HEK293 (cell line): ENCODE data around the gene AP1B1.
A peak's percentile ranks its signal among the peaks of the same experiment; 100 is the strongest.

Experiments used
- CTCF ChIA-PET: fragments of 350-600 bp; formaldehyde crosslinking; extraction: SDS; loops from one replicate; lab custom pipeline; 2021; ENCODE audit warnings: antibody characterized with exemption; lab: Yijun Ruan, JAX
- POLR2A ChIA-PET: fragments of 300-600 bp; formaldehyde crosslinking; extraction: SDS; loops from one replicate; lab custom pipeline; 2020; ENCODE audit warnings: antibody characterized with exemption, inconsistent platforms; lab: Yijun Ruan, JAX
- H3K27ac ChIP-seq: fragments of 200-500 bp; sonication (Bioruptor generic); 2 replicates; pipeline ENCODE4 v1.5.1; 2014; ENCODE audit warnings: low read depth, low read length, control low read depth, inconsistent platforms; ENCODE audit errors: extremely low read depth
- H3K36me3 ChIP-seq, 2 experiments: fragments of 200-500 bp in 1 of 2; sonication (Bioruptor generic) in 1 of 2; 1 replicate in 1 of 2; 2 replicates in 1 of 2; pipeline ENCODE4 v1.5.1; 2014 to 2017; ENCODE audit warnings: inconsistent platforms in 2 of 2, low read length in 2 of 2; ENCODE audit not compliant: control insufficient read depth in 2 of 2, insufficient read depth in 1 of 2
- H3K4me1 ChIP-seq: fragments of 200-500 bp; sonication (Bioruptor generic); 2 replicates; pipeline ENCODE4 v1.5.1; 2014; ENCODE audit warnings: mild to moderate bottlenecking, low read length, inconsistent platforms; ENCODE audit not compliant: control insufficient read depth, insufficient read depth
- H3K4me3 ChIP-seq: 2 replicates; pipeline ENCODE4 v1.5.1; 2011; ENCODE audit warnings: low read depth, mild to moderate bottlenecking, control low read depth, low read length, moderate library complexity
- H3K9me3 ChIP-seq: fragments of 200-500 bp; sonication (Bioruptor generic); 2 replicates; pipeline ENCODE4 v1.5.1; 2014; ENCODE audit warnings: low read depth, low read length, inconsistent platforms; ENCODE audit not compliant: control insufficient read depth, insufficient read depth
- GLIS2 ChIP-seq: fragments of 450-650 bp; formaldehyde crosslinking; IDR thresholded peaks from 2 replicates; pipeline ENCODE4 v1.5.1; 2016; ENCODE audit warnings: missing biosample characterization, missing genetic modification characterization
- HOXC10 ChIP-seq: sonication (generic); formaldehyde crosslinking; IDR thresholded peaks from 2 replicates; pipeline ENCODE4 v1.8.1; 2023; ENCODE audit warnings: mild to moderate bottlenecking, missing genetic modification reagents
- KLF17 ChIP-seq: fragments of 450-650 bp; formaldehyde crosslinking; IDR thresholded peaks from 2 replicates; pipeline ENCODE4 v1.5.1; 2016; ENCODE audit warnings: missing biosample characterization, missing genetic modification characterization
- MYNN ChIP-seq: fragments of 450-650 bp; formaldehyde crosslinking; IDR thresholded peaks from 2 replicates; pipeline ENCODE4 v1.5.1; 2016; ENCODE audit warnings: missing biosample characterization, missing genetic modification characterization, borderline replicate concordance
- MZF1 ChIP-seq: fragments of 450-650 bp; formaldehyde crosslinking; IDR thresholded peaks from 2 replicates; pipeline ENCODE4 v1.5.1; 2017; ENCODE audit warnings: missing biosample characterization, missing genetic modification characterization, borderline replicate concordance
- SETDB1 ChIP-seq: IDR thresholded peaks from one replicate; pipeline ENCODE4 v1.6.1; 2017; ENCODE audit warnings: mild to moderate bottlenecking, low read length, moderate library complexity, mixed read lengths; ENCODE audit not compliant: insufficient read length
- SP2 ChIP-seq: fragments of 450-650 bp; formaldehyde crosslinking; IDR thresholded peaks from 2 replicates; pipeline ENCODE4 v1.5.1; 2016; ENCODE audit warnings: missing biosample characterization, missing genetic modification characterization
- WT1 ChIP-seq: fragments of 450-650 bp; formaldehyde crosslinking; IDR thresholded peaks from 2 replicates; pipeline ENCODE4 v1.5.1; 2016; ENCODE audit warnings: missing biosample characterization, missing genetic modification characterization
- ZBTB17 ChIP-seq: fragments of 450-650 bp; formaldehyde crosslinking; IDR thresholded peaks from 2 replicates; pipeline ENCODE4 v1.5.1; 2016; ENCODE audit warnings: missing biosample characterization, missing genetic modification characterization
- ZBTB7A ChIP-seq: fragments of 450-650 bp; formaldehyde crosslinking; IDR thresholded peaks from 2 replicates; pipeline ENCODE4 v1.5.1; 2016; ENCODE audit warnings: low read depth, missing biosample characterization, missing genetic modification characterization
- ZEB2 ChIP-seq: fragments of 450-650 bp; formaldehyde crosslinking; IDR thresholded peaks from 2 replicates; pipeline ENCODE4 v1.5.1; 2016; ENCODE audit warnings: missing biosample characterization, missing genetic modification characterization
- ZFP69B ChIP-seq: fragments of 450-650 bp; formaldehyde crosslinking; IDR thresholded peaks from 2 replicates; pipeline ENCODE4 v1.5.1; 2016; ENCODE audit warnings: missing biosample characterization, missing genetic modification characterization
- ZNF214 ChIP-seq: fragments of 450-650 bp; formaldehyde crosslinking; IDR thresholded peaks from 2 replicates; pipeline ENCODE4 v1.5.1; 2017; ENCODE audit warnings: missing biosample characterization, mild to moderate bottlenecking, missing genetic modification characterization, borderline replicate concordance
- ZNF223 ChIP-seq: fragments of 450-650 bp; formaldehyde crosslinking; IDR thresholded peaks from 2 replicates; pipeline ENCODE4 v1.5.1; 2016; ENCODE audit warnings: missing biosample characterization, missing genetic modification characterization
- ZNF24 ChIP-seq: fragments of 450-650 bp; formaldehyde crosslinking; IDR thresholded peaks from 2 replicates; pipeline ENCODE4 v1.5.1; 2016; ENCODE audit warnings: missing biosample characterization, missing genetic modification characterization
- ZNF26 ChIP-seq: fragments of 450-650 bp; formaldehyde crosslinking; IDR thresholded peaks from 2 replicates; pipeline ENCODE4 v1.5.1; 2016; ENCODE audit warnings: missing biosample characterization, missing genetic modification characterization
- ZNF292 ChIP-seq: fragments of 450-650 bp; formaldehyde crosslinking; IDR thresholded peaks from 2 replicates; pipeline ENCODE4 v1.5.1; 2016; ENCODE audit warnings: low read depth, missing biosample characterization, missing genetic modification characterization, borderline replicate concordance
- ZNF416 ChIP-seq: fragments of 450-650 bp; formaldehyde crosslinking; IDR thresholded peaks from 2 replicates; pipeline ENCODE4 v1.5.1; 2016; ENCODE audit warnings: missing biosample characterization, missing genetic modification characterization
- ZNF529 ChIP-seq: fragments of 450-650 bp; formaldehyde crosslinking; IDR thresholded peaks from 2 replicates; pipeline ENCODE4 v1.5.1; 2017; ENCODE audit warnings: missing genetic modification characterization, missing biosample characterization; ENCODE audit not compliant: insufficient replicate concordance
- ZNF544 ChIP-seq: fragments of 450-650 bp; formaldehyde crosslinking; IDR thresholded peaks from 2 replicates; pipeline ENCODE4 v1.5.0; 2017; ENCODE audit warnings: missing biosample characterization, missing genetic modification characterization
- ZNF548 ChIP-seq: fragments of 450-650 bp; formaldehyde crosslinking; IDR thresholded peaks from 2 replicates; pipeline ENCODE4 v1.5.1; 2016; ENCODE audit warnings: missing biosample characterization, missing genetic modification characterization
- ZNF654 ChIP-seq: fragments of 450-650 bp; formaldehyde crosslinking; IDR thresholded peaks from 2 replicates; pipeline ENCODE4 v1.5.1; 2016; ENCODE audit warnings: low read depth, missing biosample characterization, missing genetic modification characterization
- ZSCAN4 ChIP-seq: fragments of 450-650 bp; formaldehyde crosslinking; IDR thresholded peaks from 2 replicates; pipeline ENCODE4 v1.5.1; 2017; ENCODE audit warnings: missing biosample characterization, missing genetic modification characterization
- ZSCAN5A ChIP-seq: fragments of 450-650 bp; formaldehyde crosslinking; IDR thresholded peaks from 2 replicates; pipeline ENCODE4 v1.5.1; 2016; ENCODE audit warnings: missing biosample characterization, missing genetic modification characterization
- TF ChIP-seq, protein P1 (sequence below): fragments of 450-650 bp; formaldehyde crosslinking; IDR thresholded peaks from 2 replicates; pipeline ENCODE4 v1.5.1; 2016; ENCODE audit warnings: missing biosample characterization, missing genetic modification characterization
- TF ChIP-seq, protein P2 (sequence below): fragments of 450-650 bp; formaldehyde crosslinking; IDR thresholded peaks from 2 replicates; pipeline ENCODE4 v1.5.1; 2017; ENCODE audit warnings: missing biosample characterization, missing genetic modification characterization
- TF ChIP-seq, protein P3 (sequence below): fragments of 450-650 bp; formaldehyde crosslinking; IDR thresholded peaks from 2 replicates; pipeline ENCODE4 v1.5.1; 2016; ENCODE audit warnings: missing biosample characterization, missing genetic modification characterization

The AP1B1 gene

GRCh38 chr22:29300807-29301601 lies 87.4 kb downstream of the AP1B1 start:
- Histone ChIP-seq H3K9me3 (no peaks in the 10 kb centered on the region), H3K27ac (0 out of 2 replicates have a peak overlapping the region, but pooled peaks have one; percentile 13), H3K4me1 (no peaks in the 10 kb centered on the region), H3K4me3 (no peak overlapping the region), H3K36me3 (peaks cover 30 to 60% of the 10 kb centered on the region in 2 experiments)
- ChIA-PET POLR2A (interaction anchor here (0.5 to 1.2 kb wide), 5 partner anchors 10 to 1366 kb away, joined by 3 to 4 read pairs (median 4); no protein-coding TSS in a partner anchor), CTCF (interaction anchor here (0.7 to 2.5 kb wide), 2 partner anchors 12 to 41 kb away, joined by 4 to 6 read pairs; no protein-coding TSS in a partner anchor)
- TF ChIP-seq ZBTB17 (tag by site-specific recombination) (peak; percentile 67), KLF17 (tag by site-specific recombination) (0 out of 2 replicates have a peak, but pooled peaks have one; percentile 35), ZNF529 (tag by site-specific recombination) (no peak), ZNF654 (tag by site-specific recombination) (no peak), ZBTB7A (tag by site-specific recombination) (no peak), ZNF544 (tag by site-specific recombination) (no peak), SP2 (tag by site-specific recombination) (peak; percentile 25), SETDB1 (no peak), ZNF24 (tag by site-specific recombination) (peak; percentile 87), HOXC10 (CRISPR knock-in tag) (no peak), MZF1 (tag by site-specific recombination) (peak; percentile 20; the same call in 1 of the 2 replicates), GLIS2 (tag by site-specific recombination) (0 out of 2 replicates have a peak, but pooled peaks have one; percentile 35), ZSCAN5A (tag by site-specific recombination) (0 out of 2 replicates have a peak, but pooled peaks have one; percentile 11), WT1 (tag by site-specific recombination) (peak; percentile 61), ZFP69B (0 out of 2 replicates have a peak, but pooled peaks have one; percentile 30), MYNN (tag by site-specific recombination) (no peak), ZNF214 (tag by site-specific recombination) (no peak), ZNF548 (tag by site-specific recombination) (no peak), ZNF416 (no peak), ZNF292 (tag by site-specific recombination) (no peak), ZSCAN4 (tag by site-specific recombination) (no peak), ZNF223 (tag by site-specific recombination) (no peak), ZEB2 (tag by site-specific recombination) (0 out of 2 replicates have a peak, but pooled peaks have one; percentile 42), ZNF26 (no peak)
- TF ChIP-seq, protein P1, sequence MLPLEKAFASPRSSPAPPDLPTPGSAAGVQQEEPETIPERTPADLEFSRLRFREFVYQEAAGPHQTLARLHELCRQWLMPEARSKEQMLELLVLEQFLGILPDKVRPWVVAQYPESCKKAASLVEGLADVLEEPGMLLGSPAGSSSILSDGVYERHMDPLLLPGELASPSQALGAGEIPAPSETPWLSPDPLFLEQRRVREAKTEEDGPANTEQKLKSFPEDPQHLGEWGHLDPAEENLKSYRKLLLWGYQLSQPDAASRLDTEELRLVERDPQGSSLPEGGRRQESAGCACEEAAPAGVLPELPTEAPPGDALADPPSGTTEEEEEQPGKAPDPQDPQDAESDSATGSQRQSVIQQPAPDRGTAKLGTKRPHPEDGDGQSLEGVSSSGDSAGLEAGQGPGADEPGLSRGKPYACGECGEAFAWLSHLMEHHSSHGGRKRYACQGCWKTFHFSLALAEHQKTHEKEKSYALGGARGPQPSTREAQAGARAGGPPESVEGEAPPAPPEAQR (tag by site-specific recombination), result no peak
- TF ChIP-seq, protein P2, sequence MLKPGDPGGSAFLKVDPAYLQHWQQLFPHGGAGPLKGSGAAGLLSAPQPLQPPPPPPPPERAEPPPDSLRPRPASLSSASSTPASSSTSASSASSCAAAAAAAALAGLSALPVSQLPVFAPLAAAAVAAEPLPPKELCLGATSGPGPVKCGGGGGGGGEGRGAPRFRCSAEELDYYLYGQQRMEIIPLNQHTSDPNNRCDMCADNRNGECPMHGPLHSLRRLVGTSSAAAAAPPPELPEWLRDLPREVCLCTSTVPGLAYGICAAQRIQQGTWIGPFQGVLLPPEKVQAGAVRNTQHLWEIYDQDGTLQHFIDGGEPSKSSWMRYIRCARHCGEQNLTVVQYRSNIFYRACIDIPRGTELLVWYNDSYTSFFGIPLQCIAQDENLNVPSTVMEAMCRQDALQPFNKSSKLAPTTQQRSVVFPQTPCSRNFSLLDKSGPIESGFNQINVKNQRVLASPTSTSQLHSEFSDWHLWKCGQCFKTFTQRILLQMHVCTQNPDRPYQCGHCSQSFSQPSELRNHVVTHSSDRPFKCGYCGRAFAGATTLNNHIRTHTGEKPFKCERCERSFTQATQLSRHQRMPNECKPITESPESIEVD (tag by site-specific recombination), result no peak
- TF ChIP-seq, protein P3, sequence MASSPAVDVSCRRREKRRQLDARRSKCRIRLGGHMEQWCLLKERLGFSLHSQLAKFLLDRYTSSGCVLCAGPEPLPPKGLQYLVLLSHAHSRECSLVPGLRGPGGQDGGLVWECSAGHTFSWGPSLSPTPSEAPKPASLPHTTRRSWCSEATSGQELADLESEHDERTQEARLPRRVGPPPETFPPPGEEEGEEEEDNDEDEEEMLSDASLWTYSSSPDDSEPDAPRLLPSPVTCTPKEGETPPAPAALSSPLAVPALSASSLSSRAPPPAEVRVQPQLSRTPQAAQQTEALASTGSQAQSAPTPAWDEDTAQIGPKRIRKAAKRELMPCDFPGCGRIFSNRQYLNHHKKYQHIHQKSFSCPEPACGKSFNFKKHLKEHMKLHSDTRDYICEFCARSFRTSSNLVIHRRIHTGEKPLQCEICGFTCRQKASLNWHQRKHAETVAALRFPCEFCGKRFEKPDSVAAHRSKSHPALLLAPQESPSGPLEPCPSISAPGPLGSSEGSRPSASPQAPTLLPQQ (tag by site-specific recombination), result no peak
